HG03095 (cell line): ENCODE data around the gene SNX2.

Experiments used
- ATAC-seq: cut with Tn5 transposase; IDR thresholded peaks from one replicate; pipeline ENCODE4 v1.9.1; 2021; ENCODE audit warnings: moderate library complexity; ENCODE audit not compliant: unreplicated experiment

SNX2 gene

GRCh38 chr5:122772446-122772845 lies 2.4 kb upstream of the SNX2 start:
- no peak for ATAC-seq

DNA sequence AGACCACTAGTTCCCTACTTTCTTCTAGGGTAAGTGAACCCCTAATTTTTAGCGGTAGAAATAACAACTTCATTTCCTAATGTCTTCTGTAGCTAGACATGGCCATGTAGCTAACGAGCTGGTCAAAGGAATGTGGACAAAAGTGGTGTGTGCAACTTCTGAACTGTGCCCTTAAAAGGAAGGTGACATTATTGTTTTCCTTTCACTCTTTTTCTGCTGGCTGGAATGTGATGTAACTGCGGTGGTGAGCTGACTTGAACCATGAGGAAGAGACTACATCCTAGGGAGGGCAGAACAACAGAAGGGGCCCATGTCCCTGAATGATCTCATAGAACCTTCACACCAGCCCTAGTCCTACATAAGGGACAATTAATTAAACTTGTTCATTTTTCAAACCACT lies 1.3 kb upstream of the SNX2 start:
- no peak for ATAC-seq

GRCh38 chr5:122774519-122774860 lies 390 bp upstream of the SNX2 start:
- peak; percentile 34 for ATAC-seq

DNA sequence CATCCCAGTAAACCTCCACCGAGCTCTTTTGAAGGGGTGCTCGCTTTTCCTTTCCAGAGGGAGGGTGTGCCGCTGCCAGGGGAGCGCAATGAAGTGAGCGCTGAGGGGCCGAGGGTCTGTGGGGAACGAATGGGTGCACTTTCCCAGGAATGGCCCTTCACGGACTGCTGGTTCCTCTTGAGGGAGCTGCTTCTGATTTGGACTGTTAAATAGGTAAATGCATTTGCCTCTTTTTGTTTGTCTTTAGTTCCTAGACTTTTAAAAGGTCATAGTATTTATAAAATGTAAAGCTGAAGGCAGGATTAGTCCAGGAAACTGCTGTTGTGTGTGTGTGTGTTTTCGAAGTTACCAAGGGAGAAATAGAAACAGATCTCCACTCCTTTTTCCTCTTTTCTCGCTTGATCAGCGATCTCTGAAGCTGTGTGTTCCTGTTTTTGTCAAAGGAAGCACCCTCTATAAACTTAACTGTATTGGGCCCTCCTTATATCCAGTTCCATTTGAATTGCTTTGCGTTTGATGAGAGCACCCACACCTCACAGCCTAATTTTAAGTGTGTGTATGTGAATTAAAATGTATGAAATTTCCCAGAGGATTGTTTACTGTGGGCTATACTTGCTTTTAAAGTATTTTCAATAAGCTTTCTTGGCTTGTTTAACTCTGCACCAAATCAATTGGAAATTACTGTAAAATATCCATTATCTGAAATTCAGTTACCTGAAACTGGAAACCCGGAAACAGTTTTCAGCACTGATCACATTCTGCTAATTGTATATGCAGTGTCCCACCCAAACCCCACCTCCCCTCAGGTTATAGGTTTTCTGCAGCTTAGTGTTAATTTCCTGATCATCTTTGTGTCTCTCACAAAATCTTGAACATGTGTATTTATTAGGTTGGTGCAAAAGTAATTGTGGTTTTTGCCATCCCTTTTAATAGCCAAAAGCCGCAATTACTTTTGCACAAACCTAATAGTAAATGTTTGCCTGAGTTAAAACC lies 966 bp downstream of the SNX2 start:
- peak; percentile 2 for ATAC-seq

GRCh38 chr5:122778157-122778556 lies 3.3 kb downstream of the SNX2 start:
- no peak for ATAC-seq

DNA sequence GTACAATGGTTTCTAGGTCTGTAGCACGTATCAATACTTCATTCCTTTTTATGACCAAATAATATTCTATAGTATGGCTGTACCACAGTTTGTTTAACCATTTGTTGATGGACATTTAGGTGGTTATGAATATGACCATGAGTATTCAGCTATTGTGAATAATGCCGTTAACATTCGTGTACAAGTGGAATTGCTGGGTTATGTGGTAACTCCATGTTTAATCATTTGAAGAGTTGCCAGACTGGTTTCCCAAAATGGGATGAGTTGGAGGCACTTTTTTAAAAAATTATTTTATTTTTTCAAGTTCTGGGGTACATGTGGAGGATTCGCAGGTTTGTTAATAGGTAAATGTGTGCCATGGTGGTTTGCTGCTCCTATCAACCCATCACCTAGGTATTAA lies 4.6 kb downstream of the SNX2 start:
- no peak for ATAC-seq

DNA sequence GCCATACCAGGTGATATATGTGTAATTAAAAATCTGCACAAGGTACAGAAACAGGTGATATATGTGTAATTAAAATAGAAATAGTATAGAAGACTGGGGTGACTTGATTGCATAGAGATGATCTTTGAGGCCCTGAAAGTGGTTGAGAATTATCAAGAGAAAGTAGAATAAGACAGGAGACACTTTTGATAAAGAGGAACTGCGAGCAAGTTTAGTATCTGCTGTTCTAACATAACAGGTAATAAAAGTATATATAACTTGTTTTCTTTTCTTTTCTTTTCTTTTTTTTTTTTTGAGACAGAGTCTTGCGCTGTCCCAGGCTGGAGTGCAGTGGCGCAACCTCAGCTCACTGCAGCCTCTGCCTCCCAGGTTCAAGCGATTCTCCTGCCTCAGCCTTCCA lies 5.4 kb downstream of the SNX2 start:
- no peak for ATAC-seq

DNA sequence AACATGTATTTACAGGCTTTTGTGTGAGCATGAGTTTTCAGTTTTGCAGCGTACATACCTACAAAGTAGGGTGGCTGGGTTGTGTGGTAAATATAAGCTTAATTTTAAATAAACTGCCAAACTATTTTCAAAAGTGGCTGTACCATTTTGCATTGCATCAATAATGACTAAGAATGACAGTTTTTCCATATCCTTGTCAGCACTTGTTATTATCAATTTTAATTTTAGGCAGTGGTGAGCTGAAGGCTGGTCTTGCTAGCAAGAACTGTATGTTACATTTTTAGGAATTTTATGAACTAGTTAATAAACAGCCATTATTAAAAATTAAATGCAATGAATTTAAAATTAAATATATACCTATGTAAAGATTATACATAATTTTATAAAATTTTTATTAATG lies 6.6 kb downstream of the SNX2 start:
- no peak for ATAC-seq

DNA sequence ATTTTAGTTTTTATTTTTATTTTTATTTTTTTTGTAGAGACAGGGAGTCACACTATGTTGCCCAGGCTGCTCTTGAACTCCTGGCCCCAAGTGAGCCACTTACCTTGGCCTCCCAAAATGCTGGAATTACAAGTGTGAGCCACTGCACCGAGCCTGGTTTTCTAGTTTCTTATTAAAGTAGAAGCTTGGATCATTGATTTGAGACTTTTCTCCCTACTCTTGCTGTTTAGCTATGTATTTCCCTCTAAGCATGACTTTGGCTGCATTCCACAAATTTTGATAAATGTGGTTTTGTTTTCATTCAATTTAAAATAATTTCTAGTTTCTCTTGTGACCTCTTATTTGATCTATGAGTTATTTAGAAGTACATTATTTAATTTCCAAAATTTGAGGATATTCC lies 10.4 kb downstream of the SNX2 start:
- no peak for ATAC-seq

DNA sequence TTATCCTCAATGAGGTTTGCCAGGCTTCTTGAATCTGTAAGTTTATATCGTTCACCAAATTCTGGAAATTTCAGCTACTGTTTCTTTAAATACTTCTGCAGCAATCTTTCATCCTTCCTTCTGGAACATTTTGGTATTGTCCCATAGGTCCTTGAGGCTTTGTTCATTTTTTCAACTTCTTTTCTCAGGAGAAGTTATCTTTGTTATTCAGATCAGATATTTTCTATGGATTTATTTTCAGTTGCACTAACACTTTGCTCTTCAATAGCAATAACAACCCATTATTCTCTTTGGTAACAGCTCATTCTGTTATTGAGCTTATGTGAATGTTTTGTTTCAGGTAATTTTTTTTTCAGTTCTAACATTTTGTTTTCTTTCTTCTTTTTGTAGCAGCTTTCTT lies 13.5 kb downstream of the SNX2 start:
- no peak for ATAC-seq

GRCh38 chr5:122788996-122789395 lies 14.1 kb downstream of the SNX2 start:
- ATAC-seq: no peak

DNA sequence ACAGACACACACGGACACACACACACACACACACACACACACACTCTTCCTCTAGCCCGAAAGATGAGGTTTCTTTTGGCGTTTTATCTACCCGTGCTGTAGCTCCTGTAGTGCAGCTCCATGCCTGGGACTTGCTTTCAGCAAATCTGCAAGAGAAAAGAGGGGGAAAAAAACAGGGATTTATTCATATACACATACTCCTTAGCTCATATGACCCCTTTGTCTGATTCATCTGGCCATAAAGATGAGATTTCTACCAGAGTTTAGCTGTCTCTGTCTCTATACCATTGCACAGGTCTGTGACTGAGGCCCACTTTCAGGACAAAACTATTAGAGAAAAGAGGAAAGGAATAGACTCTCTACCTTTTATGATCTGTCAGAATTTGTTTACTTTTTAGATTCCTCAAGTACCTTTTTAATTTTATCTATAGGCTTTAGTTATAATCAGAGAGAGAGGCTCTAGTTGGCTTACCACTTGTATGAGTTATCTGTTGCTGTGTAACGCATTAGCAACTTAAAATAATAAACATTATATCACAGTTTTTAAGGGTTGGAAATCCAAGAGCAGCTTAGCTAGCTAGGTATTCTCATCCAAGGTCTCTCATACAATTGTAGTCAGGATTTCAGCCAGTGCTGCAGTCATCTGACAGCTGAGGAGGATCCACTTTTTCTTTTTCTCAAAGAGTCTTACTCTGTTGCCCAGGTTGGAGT lies 14.7 kb downstream of the SNX2 start:
- no peak for ATAC-seq

DNA sequence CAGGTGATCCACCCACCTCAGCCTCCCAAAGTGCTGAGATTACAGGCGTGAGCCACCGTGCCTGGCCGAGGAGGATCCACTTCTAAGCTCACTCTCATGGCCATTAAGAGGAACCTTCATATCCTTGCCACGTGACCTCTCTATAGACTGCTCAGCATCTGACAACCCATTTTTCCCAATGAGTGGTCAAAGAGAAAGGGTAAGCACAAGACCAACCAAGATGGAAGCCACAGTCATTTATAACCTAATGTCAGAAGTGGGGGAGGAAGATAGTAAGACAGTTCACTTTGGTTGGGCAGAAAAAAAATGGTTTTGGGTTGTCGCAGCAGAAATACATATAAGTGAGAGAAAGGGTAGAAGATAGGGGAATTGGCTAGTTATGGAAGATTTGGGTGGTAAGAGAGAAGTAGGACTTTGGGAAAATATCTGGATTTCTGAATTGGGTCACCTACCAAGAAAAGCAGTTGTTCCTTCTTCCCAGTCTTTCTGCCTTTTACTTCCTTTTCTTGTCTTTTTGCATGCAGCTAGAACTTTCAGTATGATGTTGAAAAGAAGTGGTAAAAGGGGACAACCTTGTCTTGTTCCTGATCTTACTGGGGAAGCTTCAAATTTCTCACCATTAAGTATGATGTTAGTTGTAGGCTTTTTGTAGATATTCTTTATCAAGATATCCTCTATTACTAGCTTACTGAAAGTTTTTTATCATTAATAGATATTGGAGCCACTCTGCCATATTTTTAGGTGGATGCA lies 15.6 kb downstream of the SNX2 start:
- no peak for ATAC-seq

- no peak for ATAC-seq
These were observed 30.6 kb downstream of the SNX2 start for GRCh38 chr5:122805481-122805880.

DNA sequence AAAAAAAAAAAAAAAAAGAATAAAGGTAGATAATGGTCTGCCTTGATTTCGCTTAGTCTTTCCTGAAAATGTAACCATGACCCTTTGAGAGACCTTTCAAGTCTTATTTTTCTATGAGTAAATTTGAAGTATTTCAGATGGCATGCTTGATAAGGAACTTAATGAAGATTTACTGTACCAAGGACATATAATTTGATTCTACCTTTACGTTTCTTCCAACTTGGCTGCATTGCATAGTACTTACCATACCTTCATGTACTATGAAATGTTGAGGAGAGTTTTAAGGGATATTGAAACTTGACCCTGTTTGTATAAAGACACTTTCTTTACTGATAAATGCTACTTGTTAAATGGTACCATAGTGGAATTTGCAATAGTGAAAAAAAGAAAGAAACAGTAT lies 35.5 kb downstream of the SNX2 start:
- no peak for ATAC-seq

DNA sequence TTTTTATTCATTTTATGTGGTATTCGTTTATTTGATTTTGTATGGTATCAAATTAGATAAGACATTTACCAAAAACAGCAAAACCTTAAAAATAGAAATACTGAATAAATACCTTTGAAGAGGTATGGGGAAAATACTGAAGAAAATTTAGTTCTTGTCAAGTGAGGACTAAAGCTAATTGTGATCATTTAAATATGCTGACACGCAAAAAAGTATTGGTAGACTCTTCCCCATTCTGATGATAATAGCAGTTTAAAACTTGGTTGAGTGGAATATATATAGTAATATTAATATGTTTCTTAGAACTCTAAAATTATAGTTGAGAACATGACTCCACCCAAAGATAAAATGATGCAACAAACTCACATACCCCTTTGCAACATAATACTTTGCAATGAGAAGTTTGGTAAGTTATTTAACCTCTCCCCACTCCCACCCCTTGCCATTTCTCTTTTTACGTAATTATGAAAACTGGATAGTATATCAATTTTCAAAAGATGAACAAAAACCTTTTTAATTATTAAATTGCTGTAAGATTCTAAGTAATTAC lies 40.4 kb downstream of the SNX2 start:
- ATAC-seq: no peak

- no peak for ATAC-seq
These were observed 41.9 kb downstream of the SNX2 start for GRCh38 chr5:122816756-122817155.

- ATAC-seq: no peak
These were observed 57.1 kb downstream of the SNX2 start for GRCh38 chr5:122831984-122832383.

DNA sequence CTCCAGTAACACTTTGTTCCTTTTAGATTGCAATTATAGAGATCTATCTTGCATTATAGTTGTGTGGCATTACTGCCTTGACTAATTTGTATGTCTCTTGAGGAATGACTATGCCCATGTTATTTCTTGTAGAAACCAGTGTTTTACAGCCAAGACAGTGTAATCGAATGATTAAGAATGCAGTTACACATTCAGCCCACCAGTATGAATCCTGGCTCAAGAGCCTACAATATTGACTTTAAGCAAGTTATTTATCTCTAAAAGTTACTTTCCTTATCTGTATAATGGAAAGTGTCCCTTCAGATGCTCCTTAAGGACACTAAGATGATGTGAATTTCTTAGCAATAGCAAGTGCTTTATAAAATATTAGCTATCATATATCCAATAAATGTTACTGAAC lies 60.8 kb downstream of the SNX2 start:
- no peak for ATAC-seq

GRCh38 chr5:122836947-122837346 lies 62.1 kb downstream of the SNX2 start:
- no peak for ATAC-seq

DNA sequence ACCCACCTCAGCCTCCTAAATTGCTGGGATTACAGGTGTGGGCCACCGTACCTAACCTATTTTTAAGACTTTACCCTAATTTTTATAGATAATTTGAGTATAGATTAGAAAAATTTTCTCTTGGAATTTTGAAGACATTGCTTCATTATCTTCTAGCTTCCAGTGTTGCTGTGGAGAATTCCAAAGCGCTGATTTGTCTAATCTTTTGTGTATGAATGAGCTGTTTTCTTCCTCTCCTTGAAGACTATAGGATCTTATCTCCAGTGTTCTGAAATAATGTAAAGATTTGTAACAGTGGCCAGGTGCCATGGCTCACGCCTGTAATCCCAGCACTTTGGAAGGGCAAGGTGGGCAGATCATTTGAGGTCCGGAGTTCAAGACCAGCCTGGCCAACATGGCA lies 64.9 kb downstream of the SNX2 start:
- no peak for ATAC-seq
